ENCODE measurements around the gene DMWD.
A peak's percentile ranks its signal among the peaks of the same experiment; 100 is the strongest.

DMWD gene

GRCh38 chr19:45824531-45825262 lies 32.1 kb upstream of the DMWD start:
- Histone ChIP-seq H3K27ac (ENCODE audit: low read length) (no peak overlapping the region), H3K27me3 (ENCODE audit: insufficient read depth, low read length, poor library complexity) (no peaks in the 10 kb centered on the region), H3K9ac (ENCODE audit: low read depth, low read length) (no peak overlapping the region)

GRCh38 chr19:45824041-45824471 lies 31.4 kb upstream of the DMWD start:
- peak; percentile 41 for DNase-seq
- Histone ChIP-seq H3K79me2 (ENCODE audit: insufficient read depth, low read length) (no peaks in the 10 kb centered on the region), H3K9ac (ENCODE audit: low read depth, low read length) (no peak overlapping the region), H3K27ac (ENCODE audit: low read length) (no peak overlapping the region), H3K4me3 (ENCODE audit: low read depth in 1 of 2, low read length in 2 of 2) (no peak overlapping the region), H4K20me1 (ENCODE audit: insufficient read depth, low read length) (peaks cover 5% of the 10 kb centered on the region; the same call in 1 of the 2 replicates), H3K27me3 (ENCODE audit: insufficient read depth, low read length, poor library complexity) (no peaks in the 10 kb centered on the region), H2AFZ (ENCODE audit: low read depth, low read length) (no peak overlapping the region), H3K36me3 (ENCODE audit: insufficient read depth, low read length) (peaks cover 93% of the 10 kb centered on the region), H3K4me2 (ENCODE audit: insufficient read depth, low read length) (no peak overlapping the region), H3K9me3 (ENCODE audit: insufficient read depth, low read length, severe bottlenecking) (no peaks in the 10 kb centered on the region), H3K4me1 (ENCODE audit: insufficient read depth, low read length) (no peaks in the 10 kb centered on the region)
- ATAC-seq (ENCODE audit: insufficient read depth, low read depth), result peak; percentile 27; the same call in 1 of the 3 replicates
- TF ChIP-seq EZH2 (IDR thresholded peaks at IDR 0.05; ENCODE audit: borderline replicate concordance, low read depth, low read length, severe bottlenecking) (no peak), CTCF (IDR thresholded peaks at IDR 0.05; ENCODE audit: borderline replicate concordance, extremely low read depth, low read length, poor library complexity, severe bottlenecking) (no peak)

More at GRCh38 chr19:45824531-45825262, 32.1 kb upstream of the DMWD start:
- DNase-seq (no peak), ATAC-seq (ENCODE audit: insufficient read depth, low read depth) (no peak)
- TF ChIP-seq EZH2 (IDR thresholded peaks at IDR 0.05; ENCODE audit: borderline replicate concordance, low read depth, low read length, severe bottlenecking) (no peak), CTCF (IDR thresholded peaks at IDR 0.05; ENCODE audit: borderline replicate concordance, extremely low read depth, low read length, poor library complexity, severe bottlenecking) (no peak)
- Histone ChIP-seq H3K9me3 (ENCODE audit: insufficient read depth, low read length, severe bottlenecking) (no peaks in the 10 kb centered on the region), H2AFZ (ENCODE audit: low read depth, low read length) (no peak overlapping the region), H3K4me1 (ENCODE audit: insufficient read depth, low read length) (no peaks in the 10 kb centered on the region), H3K4me2 (ENCODE audit: insufficient read depth, low read length) (no peak overlapping the region), H3K36me3 (ENCODE audit: insufficient read depth, low read length) (peaks cover 95% of the 10 kb centered on the region), H3K4me3 (ENCODE audit: low read depth in 1 of 2, low read length in 2 of 2) (no peak overlapping the region), H3K79me2 (ENCODE audit: insufficient read depth, low read length) (no peaks in the 10 kb centered on the region), H4K20me1 (ENCODE audit: insufficient read depth, low read length) (peaks cover 2% of the 10 kb centered on the region; the same call in 1 of the 2 replicates)

DNA sequence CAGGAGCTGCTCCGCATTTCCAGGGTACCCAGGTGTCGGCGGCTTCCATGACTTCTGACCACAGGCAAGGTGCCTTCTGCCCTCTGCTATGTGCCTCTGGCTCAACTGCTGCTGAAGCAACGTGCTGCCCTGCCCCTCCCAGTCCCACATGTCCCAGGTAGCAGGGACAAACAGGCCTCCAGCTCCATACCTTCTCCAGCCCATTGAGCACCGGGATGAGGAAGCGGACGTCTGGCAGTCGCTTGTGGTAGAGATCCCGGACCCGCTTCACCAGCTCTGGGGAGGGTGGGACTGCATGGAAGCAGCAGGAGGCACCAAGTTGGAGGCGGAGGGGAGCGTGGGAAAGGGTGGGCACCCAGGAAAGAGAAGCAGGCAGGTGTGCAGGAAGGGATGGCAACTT lies 30.5 kb upstream of the DMWD start:
- H3K27ac ChIP-seq (ENCODE audit: low read length), result no peak overlapping the region
- peaks cover 89% of the 10 kb centered on the region for H3K36me3 ChIP-seq (ENCODE audit: insufficient read depth, low read length)
- H4K20me1 ChIP-seq (ENCODE audit: insufficient read depth, low read length), result peaks cover 5% of the 10 kb centered on the region; the same call in 1 of the 2 replicates
- H3K4me2 ChIP-seq (ENCODE audit: insufficient read depth, low read length), result no peak overlapping the region
- H2AFZ ChIP-seq (ENCODE audit: low read depth, low read length), result no peak overlapping the region
- DNase-seq (no peak), ATAC-seq (ENCODE audit: insufficient read depth, low read depth) (no peak)
- no peaks in the 10 kb centered on the region for H3K9me3 ChIP-seq (ENCODE audit: insufficient read depth, low read length, severe bottlenecking)
- TF ChIP-seq EZH2 (IDR thresholded peaks at IDR 0.05; ENCODE audit: borderline replicate concordance, low read depth, low read length, severe bottlenecking), result no peak
- TF ChIP-seq CTCF (IDR thresholded peaks at IDR 0.05; ENCODE audit: borderline replicate concordance, extremely low read depth, low read length, poor library complexity, severe bottlenecking), result no peak
- no peaks in the 10 kb centered on the region for H3K4me1 ChIP-seq (ENCODE audit: insufficient read depth, low read length)
- H3K27me3 ChIP-seq (ENCODE audit: insufficient read depth, low read length, poor library complexity), result no peaks in the 10 kb centered on the region
- no peak overlapping the region for H3K4me3 ChIP-seq (ENCODE audit: low read depth in 1 of 2, low read length in 2 of 2)
- H3K79me2 ChIP-seq (ENCODE audit: insufficient read depth, low read length), result no peaks in the 10 kb centered on the region
- no peak overlapping the region for H3K9ac ChIP-seq (ENCODE audit: low read depth, low read length)
